Ovary (tissue), 9 donors: ENCODE measurements around the gene PHF21B. TPM values are rescaled to one million over a fixed set of nuclear protein-coding genes. Genes with fewer than 3 reads are reported as not detected.

ENCODE experiments used
- DNase-seq, 5 donors: peaks; one replicate each; pipeline ENCODE4 v3.0.0-alpha.2; 2019 to 2020
- H3K27ac ChIP-seq, 2 donors: fragments of 200-600 bp; one replicate each; pipeline versions ENCODE4 v1.5.1 to v1.8.0; 2019 to 2022
- H3K27me3 ChIP-seq: fragments of 200-600 bp; one replicate; pipeline ENCODE4 v1.8.0; 2022
- H3K36me3 ChIP-seq: fragments of 200-600 bp; sonication (generic); one replicate; pipeline ENCODE4 v1.5.1; 2019
- H3K4me1 ChIP-seq: one replicate; pipeline ENCODE4 v1.8.1; 2013; ENCODE audit warnings: mild to moderate bottlenecking, moderate library complexity; ENCODE audit not compliant: insufficient read depth
- H3K4me3 ChIP-seq: fragments of 200-600 bp; sonication (generic); one replicate; pipeline ENCODE4 v1.5.1; 2017
- H3K9me3 ChIP-seq, 2 donors: fragments of 200-600 bp in 1 of 2; sonication (generic) in 1 of 2; one replicate each; pipeline versions ENCODE4 v1.5.1 to v1.8.1; 2013 to 2019; ENCODE audit warnings: mild to moderate bottlenecking in 1 of 2, moderate library complexity in 1 of 2
- EP300 ChIP-seq: sonication (generic); formaldehyde crosslinking; IDR thresholded peaks from one replicate; pipeline ENCODE4 v1.6.1; 2017; ENCODE audit warnings: antibody characterized with exemption
- POLR2A ChIP-seq: fragments of 450-650 bp; IDR thresholded peaks from one replicate; pipeline ENCODE4 v1.6.1; 2017; ENCODE audit warnings: antibody characterized with exemption, mild to moderate bottlenecking, moderate library complexity
- WGBS, 3 donors: extraction: QIAGEN DNeasy Blood & Tissue Kit in 1 of 3; methylation state at CpG; one replicate each; pipeline versions ENCODE4 v1.1.5 to v1.1.7; 2013 to 2017; 5-methylcytosine and 5-hydroxymethylcytosine counted together
- intact Hi-C, 4 donors: fragments of 100-400 bp; cut with DNase I; formaldehyde crosslinking; loops; one replicate each; pipeline versions ENCODE4 v1.11.0 to v1.15.1; 2022 to 2023
- polyA plus RNA-seq, 2 donors: library from polyadenylated mRNA; stranded (reverse); fragments of 200-250 nt in 1 of 2; fragments of 350-450 nt in 1 of 2; fragmentation: Illumina TruSeq in 1 of 2; extraction: RNeasy Lipid Tissue Mini Kit (QIAGEN cat#74804) in 1 of 2; gene quantifications; one replicate each; pipeline ENCODE4 v1.2.3, GENCODE V29; 2013 to 2014
- total RNA-seq, 7 donors: library from RNA; depleted of rRNA in 2 of 7; stranded (reverse); fragments of >200 nt in 2 of 7; fragmentation: NEBNext Ultra II Directional in 3 of 7; extraction: Animal tissue kit (Norgen Biotek cat#: 25700) in 3 of 7; gene quantifications; one replicate each; pipeline versions ENCODE4 v1.1.0 to v1.2.4, GENCODE V29; 2016 to 2023
- TF ChIP-seq, protein P1 (sequence below), 3 donors: fragments of 450-650 bp in 2 of 3; fragments of 200-600 bp in 1 of 3; IDR thresholded peaks; one replicate each; pipeline versions ENCODE4 v1.5.1 to v1.8.0; 2016 to 2022; ENCODE audit warnings: antibody characterized with exemption in 3 of 3, mild to moderate bottlenecking in 1 of 3
- donor health status: DM: no; HTN: no; CAD: no; lungs with moderate emphysema.
- donor health status: DM: no; HTN: no; CAD: no.
- donor health status: Bipolar disorder and iron deficiency.
- donor health status: DM: yes; HTN: yes; CAD: no.
- donor health status: DM: no; HTN: no; CAD: no.
- donor health status: DM: yes; HTN: yes; CAD: no.

Gene PHF21B
- total and polyA plus RNA-seq, 9 donors = 0.95 to 10.7 (median 6.4) TPM

GRCh38 chr22:44894321-44894720, 115.5 kb downstream of the PHF21B start:
- WGBS, 3 donors = 77 to 89% (median 80%) methylated on average over 12 of the region's 12 CpGs
- TF ChIP-seq EP300 = no peak
- TF ChIP-seq, protein P1, sequence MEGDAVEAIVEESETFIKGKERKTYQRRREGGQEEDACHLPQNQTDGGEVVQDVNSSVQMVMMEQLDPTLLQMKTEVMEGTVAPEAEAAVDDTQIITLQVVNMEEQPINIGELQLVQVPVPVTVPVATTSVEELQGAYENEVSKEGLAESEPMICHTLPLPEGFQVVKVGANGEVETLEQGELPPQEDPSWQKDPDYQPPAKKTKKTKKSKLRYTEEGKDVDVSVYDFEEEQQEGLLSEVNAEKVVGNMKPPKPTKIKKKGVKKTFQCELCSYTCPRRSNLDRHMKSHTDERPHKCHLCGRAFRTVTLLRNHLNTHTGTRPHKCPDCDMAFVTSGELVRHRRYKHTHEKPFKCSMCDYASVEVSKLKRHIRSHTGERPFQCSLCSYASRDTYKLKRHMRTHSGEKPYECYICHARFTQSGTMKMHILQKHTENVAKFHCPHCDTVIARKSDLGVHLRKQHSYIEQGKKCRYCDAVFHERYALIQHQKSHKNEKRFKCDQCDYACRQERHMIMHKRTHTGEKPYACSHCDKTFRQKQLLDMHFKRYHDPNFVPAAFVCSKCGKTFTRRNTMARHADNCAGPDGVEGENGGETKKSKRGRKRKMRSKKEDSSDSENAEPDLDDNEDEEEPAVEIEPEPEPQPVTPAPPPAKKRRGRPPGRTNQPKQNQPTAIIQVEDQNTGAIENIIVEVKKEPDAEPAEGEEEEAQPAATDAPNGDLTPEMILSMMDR (IDR thresholded peaks at IDR 0.05) = no peak
- TF ChIP-seq POLR2A = no peak
- H3K27me3 ChIP-seq = no peaks in the 10 kb centered on the region
- H3K4me3 ChIP-seq = no peak overlapping the region
- H3K9me3 ChIP-seq = no peaks in the 10 kb centered on the region
- intact Hi-C loops = no loop called here
- no peak overlapping the region for H3K27ac ChIP-seq
- peak in 1 of 5 donors; percentile 17 for DNase-seq
- H3K4me1 ChIP-seq = no peaks in the 10 kb centered on the region
- H3K36me3 ChIP-seq = no peaks in the 10 kb centered on the region

GRCh38 chr22:44893731-44894080, 116.1 kb downstream of the PHF21B start:
- no peaks in the 10 kb centered on the region for H3K9me3 ChIP-seq
- no peaks in the 10 kb centered on the region for H3K36me3 ChIP-seq
- H3K4me1 ChIP-seq = no peaks in the 10 kb centered on the region
- 36 to 74% (median 46%) methylated on average over 7 of the region's 7 CpGs for WGBS, 3 donors
- TF ChIP-seq, protein P1 (IDR thresholded peaks at IDR 0.05) = no peak
- TF ChIP-seq EP300 (no peak), POLR2A (no peak)
- no peaks in the 10 kb centered on the region for H3K27me3 ChIP-seq
- intact Hi-C loops = no loop called here
- DNase-seq = peak in 1 of 5 donors; percentile 21
- no peak overlapping the region for H3K4me3 ChIP-seq
- H3K27ac ChIP-seq = no peak overlapping the region

GRCh38 chr22:44892803-44893730, 116.7 kb downstream of the PHF21B start:
- no peak overlapping the region for H3K27ac ChIP-seq
- H3K27me3 ChIP-seq = no peaks in the 10 kb centered on the region
- 90 to 94% (median 92%) methylated on average over 20 of the region's 20 CpGs for WGBS, 3 donors
- intact Hi-C loops = no loop called here
- H3K4me3 ChIP-seq = no peak overlapping the region
- H3K9me3 ChIP-seq = no peaks in the 10 kb centered on the region
- DNase-seq = peak in 1 of 5 donors; percentile 23
- TF ChIP-seq, protein P1 (IDR thresholded peaks at IDR 0.05) = no peak
- TF ChIP-seq EP300 (no peak), POLR2A (no peak)
- no peaks in the 10 kb centered on the region for H3K36me3 ChIP-seq
- no peaks in the 10 kb centered on the region for H3K4me1 ChIP-seq

DNA sequence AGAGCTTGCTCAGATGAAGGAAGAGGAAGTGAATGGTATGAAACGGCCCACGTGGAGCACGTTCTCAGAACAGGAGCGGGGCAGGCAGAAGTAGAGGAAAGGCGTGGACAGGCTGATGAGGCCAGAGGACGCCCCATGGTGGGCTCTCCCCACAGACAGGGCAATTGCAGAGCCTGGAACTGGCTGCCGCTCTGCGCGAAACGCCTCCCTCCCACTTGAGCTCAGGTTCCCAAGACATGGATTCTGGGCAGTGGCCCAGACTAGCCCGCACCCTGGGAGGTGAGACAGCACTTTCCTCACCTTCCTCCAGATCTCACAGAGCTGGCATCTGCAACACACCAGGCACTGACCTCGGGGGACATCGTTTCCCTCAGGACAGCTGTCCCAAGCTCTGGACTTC, 117.6 kb downstream of the PHF21B start:
- TF ChIP-seq POLR2A (no peak), EP300 (no peak)
- TF ChIP-seq, protein P1 (IDR thresholded peaks at IDR 0.05) = no peak
- H3K27ac ChIP-seq = no peak overlapping the region
- H3K27me3 ChIP-seq = no peaks in the 10 kb centered on the region
- intact Hi-C loops = no loop called here
- no peak overlapping the region for H3K4me3 ChIP-seq
- H3K36me3 ChIP-seq = no peaks in the 10 kb centered on the region
- no peaks in the 10 kb centered on the region for H3K4me1 ChIP-seq
- 86 to 89% (median 89%) methylated on average over 13 of the region's 13 CpGs for WGBS, 3 donors
- H3K9me3 ChIP-seq = no peaks in the 10 kb centered on the region
- DNase-seq = peak in 1 of 5 donors; percentile 29
